PC-9 (cell line): ENCODE results near the gene TUFT1.

Experiments used
- EZH2 ChIP-seq: fragments of 200-600 bp; sonication (generic); IDR thresholded peaks from 2 replicates; pipeline ENCODE4 v1.8.0; 2017; ENCODE audit warnings: antibody characterized with exemption, low read depth
- TF ChIP-seq, protein P1 (sequence below): fragments of 200-600 bp; sonication (generic); conservative IDR thresholded peaks from 2 replicates; pipeline ENCODE4 v1.6.1; 2017; ENCODE audit warnings: mixed run types, antibody characterized with exemption, mild to moderate bottlenecking, moderate library complexity

GRCh38 chr1:151536499-151536898 is 3.6 kb upstream of the TUFT1 start:
- TF ChIP-seq, protein P1, sequence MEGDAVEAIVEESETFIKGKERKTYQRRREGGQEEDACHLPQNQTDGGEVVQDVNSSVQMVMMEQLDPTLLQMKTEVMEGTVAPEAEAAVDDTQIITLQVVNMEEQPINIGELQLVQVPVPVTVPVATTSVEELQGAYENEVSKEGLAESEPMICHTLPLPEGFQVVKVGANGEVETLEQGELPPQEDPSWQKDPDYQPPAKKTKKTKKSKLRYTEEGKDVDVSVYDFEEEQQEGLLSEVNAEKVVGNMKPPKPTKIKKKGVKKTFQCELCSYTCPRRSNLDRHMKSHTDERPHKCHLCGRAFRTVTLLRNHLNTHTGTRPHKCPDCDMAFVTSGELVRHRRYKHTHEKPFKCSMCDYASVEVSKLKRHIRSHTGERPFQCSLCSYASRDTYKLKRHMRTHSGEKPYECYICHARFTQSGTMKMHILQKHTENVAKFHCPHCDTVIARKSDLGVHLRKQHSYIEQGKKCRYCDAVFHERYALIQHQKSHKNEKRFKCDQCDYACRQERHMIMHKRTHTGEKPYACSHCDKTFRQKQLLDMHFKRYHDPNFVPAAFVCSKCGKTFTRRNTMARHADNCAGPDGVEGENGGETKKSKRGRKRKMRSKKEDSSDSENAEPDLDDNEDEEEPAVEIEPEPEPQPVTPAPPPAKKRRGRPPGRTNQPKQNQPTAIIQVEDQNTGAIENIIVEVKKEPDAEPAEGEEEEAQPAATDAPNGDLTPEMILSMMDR: no peak
- TF ChIP-seq EZH2: no peak
